Posterior cingulate gyrus (tissue), 11 donors: ENCODE data around the gene USP44.
A peak's percentile ranks its signal among the peaks of the same experiment; 100 is the strongest.

Experiments used
- DNase-seq, 10 donors: peaks; one replicate each; pipeline versions ENCODE4 v3.0.0 to v3.0.0-alpha.2; 2020 to 2021; ENCODE audit warnings: mixed read lengths in 3 of 10
- intact Hi-C: fragments of 100-400 bp; cut with DNase I; formaldehyde crosslinking; loops from one replicate; pipeline ENCODE4 v1.15.1; 2023

Gene USP44

DNA sequence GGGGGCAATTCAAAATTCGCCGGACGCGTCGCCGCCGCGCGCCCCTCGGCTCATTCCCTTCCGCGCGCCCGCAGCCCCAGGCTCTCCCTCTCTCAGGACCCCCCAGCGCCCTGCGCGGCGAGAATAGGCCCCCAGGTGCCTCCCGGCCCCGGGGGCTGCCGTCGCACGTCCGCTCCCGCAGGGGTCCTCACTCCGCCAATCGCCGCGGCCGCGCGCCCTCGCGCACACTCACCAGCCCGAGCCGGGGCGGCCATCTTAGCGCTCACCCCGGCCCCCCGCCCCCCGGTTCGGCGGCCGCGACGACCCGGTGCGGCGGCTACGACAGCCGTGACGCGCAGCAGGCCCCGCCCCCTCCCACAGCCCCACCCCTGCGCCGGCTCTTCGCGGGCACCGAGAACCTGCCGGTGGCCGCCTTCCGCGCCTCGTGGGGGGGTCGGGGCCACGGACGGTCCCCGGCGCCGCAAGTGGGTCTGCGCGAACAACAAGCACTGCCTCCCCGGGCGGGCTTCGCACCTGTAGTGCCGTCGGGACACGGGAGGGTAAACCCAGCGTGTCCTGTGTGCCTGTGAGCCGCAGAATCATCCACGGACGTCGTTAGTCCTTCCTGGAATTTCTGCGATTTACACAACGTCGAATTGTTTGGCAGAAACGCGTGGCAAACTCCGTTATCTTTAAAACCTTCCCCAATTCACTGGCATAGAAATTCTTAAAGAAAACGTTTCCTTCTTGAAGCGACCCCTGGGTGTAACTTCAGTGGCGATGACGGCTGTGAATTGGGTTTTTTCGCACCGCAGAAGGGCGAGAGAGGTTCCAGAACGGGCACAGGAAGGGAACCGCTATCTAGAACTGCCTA, 2.5 kb downstream of the USP44 start:
- intact Hi-C loops: loop anchor here (5.0 kb wide), 1 partner anchor 896 kb away; the partner anchor contains the start of gene TMCC3
- DNase-seq: peak in 9 of 10 donors; percentile 21 to 91 (median 53)

DNA sequence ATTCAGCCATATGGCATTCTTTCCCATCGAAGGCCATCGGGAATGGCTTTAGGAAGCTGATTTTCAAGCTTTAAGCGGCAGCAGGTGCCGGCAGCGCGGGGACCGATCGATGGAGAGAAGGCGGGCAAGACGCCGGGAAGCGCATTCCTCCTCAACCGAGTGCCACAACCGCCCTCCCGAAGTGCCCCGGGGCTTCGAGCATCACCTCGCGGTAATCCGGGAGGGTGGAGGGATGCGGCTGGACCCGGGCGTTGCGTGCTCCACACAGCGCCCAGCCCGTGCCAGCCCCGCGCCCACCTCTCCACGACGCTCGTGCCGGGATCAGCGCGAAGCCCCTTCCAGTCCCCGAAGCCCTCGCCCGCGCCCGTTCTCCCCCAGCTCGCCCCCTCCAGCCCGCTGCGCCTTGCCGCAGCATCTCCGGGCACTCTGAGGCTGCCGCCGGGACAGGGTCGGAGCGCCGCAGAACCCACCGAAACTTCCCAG, 3.2 kb downstream of the USP44 start:
- intact Hi-C loops: loop anchor here (5.0 kb wide), 1 partner anchor 896 kb away; the partner anchor contains the start of gene TMCC3
- peak in 7 of 10 donors; percentile 13 to 91 (median 27) for DNase-seq

DNA sequence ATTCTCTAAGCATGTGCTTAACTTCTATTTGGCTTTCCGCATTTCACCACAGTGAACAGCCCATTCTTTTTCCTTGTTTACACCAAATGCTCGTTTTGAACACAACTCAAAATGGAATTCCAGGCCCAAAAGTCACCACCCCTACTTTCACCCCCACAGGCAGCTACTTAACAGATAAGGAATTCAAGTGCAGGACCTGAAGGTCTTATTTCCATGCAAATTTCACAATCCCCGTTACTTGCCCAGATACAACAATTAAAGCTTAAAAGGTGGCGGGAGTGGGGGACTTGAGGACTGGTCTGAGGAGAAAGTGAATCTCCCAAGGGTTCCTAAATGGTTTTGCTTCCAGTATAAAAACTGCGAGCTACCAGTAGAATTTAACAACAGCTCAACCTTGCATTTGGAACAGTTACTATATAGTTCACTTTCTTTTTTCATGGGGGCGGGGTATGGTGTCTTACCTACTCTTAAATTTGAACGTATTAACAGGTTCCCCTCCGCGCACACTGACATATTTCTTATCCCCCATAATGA, 3.7 kb downstream of the USP44 start:
- intact Hi-C loops: loop anchor here (5.0 kb wide), 1 partner anchor 895 kb away; the partner anchor contains the start of gene TMCC3
- no peak for DNase-seq

- DNase-seq: no peak
- intact Hi-C loops: loop anchor here (5.0 kb wide), 1 partner anchor 894 kb away; the partner anchor contains the start of gene TMCC3
These were observed 4.8 kb downstream of the USP44 start for GRCh38 chr12:95546491-95546813.

DNA sequence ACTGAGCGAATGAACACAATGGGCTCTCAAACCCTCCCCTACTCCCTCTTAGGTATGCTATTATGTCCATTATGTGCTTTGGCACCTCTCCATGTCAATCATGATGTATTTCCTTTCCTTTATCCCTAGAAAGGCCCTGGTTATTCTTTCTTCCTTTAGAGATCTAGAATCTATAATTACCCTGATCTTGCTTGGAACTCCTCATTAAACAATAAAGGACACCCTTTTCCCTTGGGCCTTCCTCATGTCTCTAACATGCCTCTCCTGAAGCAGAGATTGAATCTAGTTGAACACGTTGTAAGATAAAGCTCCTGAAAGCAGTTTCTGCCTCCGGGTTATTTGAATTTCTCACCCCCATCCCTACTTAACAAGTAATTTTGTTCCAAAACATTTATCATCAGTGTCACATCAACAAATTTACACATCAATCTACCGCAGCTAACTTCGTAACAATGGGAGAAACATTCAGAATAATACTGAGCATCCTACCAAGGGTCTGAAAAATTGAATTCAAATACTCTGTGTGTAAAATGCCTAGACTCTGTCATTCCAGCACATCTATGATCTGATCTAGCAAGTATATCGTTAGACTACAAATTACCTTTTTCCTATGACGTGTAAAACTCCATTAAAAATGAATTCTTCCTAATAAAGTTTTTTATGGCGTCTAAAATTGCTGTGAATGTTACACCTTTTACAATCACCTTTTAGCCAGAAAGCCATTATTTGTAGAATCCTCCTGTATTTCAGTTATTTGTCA, 5.4 kb downstream of the USP44 start:
- no peak for DNase-seq
- intact Hi-C loops: loop anchor here (5.0 kb wide), 1 partner anchor 894 kb away; the partner anchor contains the start of gene TMCC3

GRCh38 chr12:95545303-95545702, 6.0 kb downstream of the USP44 start:
- no peak for DNase-seq
- intact Hi-C loops: loop anchor here (5.0 kb wide), 1 partner anchor 893 kb away; the partner anchor contains the start of gene TMCC3

GRCh38 chr12:95544756-95545155, 6.5 kb downstream of the USP44 start:
- DNase-seq: no peak
- intact Hi-C loops: loop anchor here (5.0 kb wide), 1 partner anchor 892 kb away; the partner anchor contains the start of gene TMCC3

GRCh38 chr12:95543305-95543704, 8.0 kb downstream of the USP44 start:
- intact Hi-C loops: no loop called here
- DNase-seq: no peak

DNA sequence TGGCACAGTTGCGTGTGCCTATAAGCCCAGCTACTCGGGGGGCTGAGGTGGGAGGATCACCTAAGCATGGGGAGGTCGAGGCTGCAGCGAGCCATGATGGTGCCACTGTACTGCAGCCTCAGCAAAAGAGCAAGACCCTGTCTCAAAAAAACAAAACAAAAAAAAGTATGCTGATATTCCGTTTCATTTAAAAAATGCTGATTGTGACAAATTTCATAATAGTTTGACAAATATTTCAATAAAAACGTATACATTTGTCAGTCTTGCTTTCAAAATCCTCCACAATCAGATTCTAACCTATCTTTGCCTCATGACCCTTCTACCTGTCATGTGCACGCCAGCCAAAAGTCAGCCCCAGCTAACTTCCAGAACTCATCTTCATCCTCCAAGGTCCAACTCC, 9.8 kb downstream of the USP44 start:
- no peak for DNase-seq
- intact Hi-C loops: no loop called here

- DNase-seq: no peak
- intact Hi-C loops: no loop called here
These were observed 12.6 kb downstream of the USP44 start for GRCh38 chr12:95538656-95539055.

GRCh38 chr12:95538006-95538405, 13.3 kb downstream of the USP44 start:
- intact Hi-C loops: no loop called here
- no peak for DNase-seq

DNA sequence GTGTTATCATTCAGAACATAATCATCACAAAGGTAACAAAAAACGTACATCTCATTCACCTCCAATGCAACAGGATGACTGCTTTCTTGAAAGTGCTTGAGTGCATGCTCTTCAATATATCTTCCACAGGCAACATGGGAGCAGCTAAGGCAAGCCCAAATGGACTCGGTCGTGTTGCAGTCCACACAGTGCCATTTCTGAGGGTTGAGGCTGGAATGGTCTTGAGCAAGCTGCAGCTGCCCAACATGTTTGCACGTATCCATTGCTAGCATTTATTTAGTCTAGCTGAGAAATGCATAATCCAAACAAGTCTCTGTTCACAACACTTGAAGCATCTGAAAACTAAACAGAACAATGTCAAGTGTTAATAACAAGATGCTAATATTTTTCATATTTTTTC, 17.3 kb downstream of the USP44 start:
- intact Hi-C loops: loop anchor here (1.0 kb wide), 2 partner anchors 198 to 417 kb away; no protein-coding TSS in a partner anchor
- DNase-seq: no peak

- no peak for DNase-seq
- intact Hi-C loops: loop anchor here (1.0 kb wide), 1 partner anchor 197 kb away; no protein-coding TSS in a partner anchor
These were observed 18.4 kb downstream of the USP44 start for GRCh38 chr12:95532851-95533250.

GRCh38 chr12:95529693-95530225, 21.5 kb downstream of the USP44 start:
- DNase-seq: no peak
- intact Hi-C loops: no loop called here

DNA sequence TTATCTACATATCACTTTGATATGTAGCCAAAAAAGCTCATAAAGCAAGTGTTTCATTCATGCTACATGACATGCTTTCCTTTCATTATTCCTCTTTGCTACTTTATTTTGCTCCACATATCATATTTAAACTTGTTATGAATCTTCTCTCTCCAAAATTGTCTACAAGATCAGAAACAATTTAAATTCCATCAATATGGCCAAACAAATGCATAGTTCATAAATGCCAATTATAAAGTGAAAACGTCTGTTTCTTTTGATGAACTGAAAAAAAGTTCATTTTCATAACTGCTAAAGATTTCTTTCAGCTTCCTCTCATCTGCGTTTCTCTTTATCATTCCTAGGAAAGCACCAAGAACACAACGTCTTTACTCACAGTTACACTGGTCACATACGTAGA, 22.8 kb downstream of the USP44 start:
- DNase-seq: no peak
- intact Hi-C loops: no loop called here

GRCh38 chr12:95522692-95523091, 28.6 kb downstream of the USP44 start:
- intact Hi-C loops: no loop called here
- DNase-seq: no peak

DNA sequence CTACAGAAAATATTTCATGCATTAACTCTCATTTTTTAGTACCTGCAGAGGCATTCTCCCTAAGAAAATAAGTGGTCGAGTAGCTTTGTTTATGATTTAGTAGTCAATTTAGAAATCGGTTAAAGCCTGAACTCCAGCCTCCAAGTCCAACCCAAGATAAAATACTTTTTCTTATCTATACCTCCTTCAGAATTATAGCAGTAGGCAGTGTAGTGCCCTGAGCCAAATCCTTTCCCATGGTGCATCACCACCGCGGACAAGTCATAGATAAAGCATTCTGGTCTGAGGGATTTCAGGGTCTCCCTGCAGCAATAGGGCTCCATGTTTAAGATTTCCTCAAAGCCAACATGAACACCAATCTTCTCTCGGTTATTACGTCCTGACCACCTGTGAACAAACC, 30.5 kb downstream of the USP44 start:
- intact Hi-C loops: no loop called here

GRCh38 chr12:95518944-95519343, 32.3 kb downstream of the USP44 start:
- DNase-seq: no peak
- intact Hi-C loops: no loop called here

More for the DNA sequence above, 30.5 kb downstream of the USP44 start:
- no peak for DNase-seq

DNA sequence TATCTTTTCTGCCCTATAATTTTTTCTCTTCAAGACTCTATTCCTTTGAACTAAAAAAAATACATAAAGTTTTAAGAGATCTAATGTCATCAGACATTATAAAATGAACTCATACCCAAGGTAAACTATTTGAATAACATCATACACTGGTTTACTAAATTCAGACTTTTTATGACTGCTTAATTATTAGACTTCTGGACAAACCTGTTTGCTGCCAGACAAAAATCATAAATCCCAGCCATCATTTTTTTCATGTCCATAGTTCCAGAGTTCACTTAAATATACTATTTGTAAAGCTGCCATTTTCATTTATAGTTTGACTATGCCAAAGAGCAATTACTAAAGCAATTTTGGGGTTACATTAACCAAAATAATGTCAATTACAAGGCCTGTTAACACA, 34.0 kb downstream of the USP44 start:
- no peak for DNase-seq
- intact Hi-C loops: no loop called here

- no peak for DNase-seq
- intact Hi-C loops: no loop called here
These were observed 34.5 kb downstream of the USP44 start for GRCh38 chr12:95516757-95517156.
